Activated naive CD8-positive, alpha-beta T cell (primary cell): Measurements from ENCODE around the gene AMER3.

Experiments used
- H3K27ac Mint-ChIP-seq: one replicate; pipeline ENCODE4 v1.8.0; 2021; ENCODE audit warnings: mixed read lengths
- H3K27me3 Mint-ChIP-seq: one replicate; pipeline ENCODE4 v1.8.0; 2021; ENCODE audit warnings: mixed read lengths
- H3K36me3 Mint-ChIP-seq: one replicate; pipeline ENCODE4 v1.8.0; 2021; ENCODE audit warnings: mixed read lengths
- H3K4me1 Mint-ChIP-seq: one replicate; pipeline ENCODE4 v1.8.0; 2021; ENCODE audit warnings: low read depth, mixed read lengths
- H3K4me3 Mint-ChIP-seq: one replicate; pipeline ENCODE4 v1.8.0; 2021; ENCODE audit warnings: mild to moderate bottlenecking, mixed read lengths
- H3K9me3 Mint-ChIP-seq: one replicate; pipeline ENCODE4 v1.8.0; 2021; ENCODE audit warnings: low read depth, mixed read lengths

Gene AMER3

GRCh38 chr2:130762910-130763385 lies 7.6 kb downstream of the AMER3 start:
- no peaks in the 10 kb centered on the region for H3K36me3 Mint-ChIP-seq
- H3K9me3 Mint-ChIP-seq, result no peaks in the 10 kb centered on the region
- no peaks in the 10 kb centered on the region for H3K4me1 Mint-ChIP-seq
- peaks cover 20% of the 10 kb centered on the region for H3K27me3 Mint-ChIP-seq
- no peak overlapping the region for H3K4me3 Mint-ChIP-seq
- no peak overlapping the region for H3K27ac Mint-ChIP-seq

DNA sequence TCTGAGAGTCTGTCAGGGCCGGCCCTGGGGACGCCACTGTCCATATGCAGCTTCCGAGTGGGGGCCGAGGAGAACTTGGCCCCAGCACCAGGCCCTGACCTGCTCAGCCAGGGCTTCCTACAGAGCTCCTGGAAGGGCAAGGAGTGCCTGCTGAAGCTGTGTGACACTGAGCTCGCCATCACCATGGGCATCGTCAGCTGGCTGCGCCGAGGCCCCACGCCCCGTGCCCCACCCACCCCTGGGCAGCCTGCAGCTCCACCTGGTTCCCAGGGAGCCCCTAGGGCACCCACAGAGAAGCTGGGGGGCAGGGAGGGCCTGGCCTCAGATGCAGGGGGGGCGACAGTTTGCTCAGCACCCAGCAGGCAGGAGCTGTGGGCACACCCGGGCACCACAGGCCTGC lies 8.1 kb downstream of the AMER3 start:
- H3K27ac Mint-ChIP-seq, result no peak overlapping the region
- H3K9me3 Mint-ChIP-seq, result no peaks in the 10 kb centered on the region
- H3K36me3 Mint-ChIP-seq, result no peaks in the 10 kb centered on the region
- peaks cover 18% of the 10 kb centered on the region for H3K27me3 Mint-ChIP-seq
- H3K4me3 Mint-ChIP-seq, result no peak overlapping the region
- H3K4me1 Mint-ChIP-seq, result no peaks in the 10 kb centered on the region

DNA sequence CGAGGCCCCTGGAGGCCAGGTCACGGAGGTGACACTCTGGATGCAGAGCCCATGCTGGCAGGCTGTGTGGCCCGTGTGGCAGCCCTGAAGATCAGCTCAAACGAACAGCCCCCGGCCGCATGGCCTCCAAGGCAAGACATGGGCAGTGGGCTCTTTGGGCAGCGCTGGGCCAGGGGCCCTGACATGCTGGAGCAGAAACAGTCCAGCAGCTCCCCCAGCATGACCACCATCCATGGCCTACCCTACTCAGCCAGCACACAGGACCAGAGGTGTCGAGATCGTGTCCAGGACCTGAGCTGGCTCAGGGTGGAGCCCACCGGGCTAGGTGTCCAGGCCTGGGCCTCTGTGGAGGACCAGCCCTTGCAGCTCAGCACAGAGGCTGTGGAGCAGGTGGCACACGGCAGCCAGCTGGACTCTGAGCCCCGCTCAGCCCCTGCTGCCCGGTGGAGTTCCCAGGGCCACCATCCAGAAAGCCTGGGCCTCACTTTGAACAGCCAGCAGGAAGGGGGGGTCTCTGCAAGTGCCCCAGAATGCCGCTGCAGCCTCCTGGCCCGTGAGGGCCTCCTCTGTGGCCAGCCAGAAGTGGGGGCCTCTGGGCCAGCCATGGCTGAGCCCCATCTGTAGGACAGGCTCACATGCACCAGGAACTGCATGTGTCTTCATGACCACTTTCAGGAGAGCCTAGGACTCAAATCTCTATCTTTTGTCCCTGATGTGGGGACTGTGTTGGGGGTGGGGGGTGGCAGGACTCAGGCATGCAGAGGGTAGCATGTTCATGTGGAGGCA lies 8.9 kb downstream of the AMER3 start:
- Mint-ChIP-seq H3K9me3 (no peaks in the 10 kb centered on the region), H3K27ac (no peak overlapping the region), H3K4me3 (no peak overlapping the region), H3K4me1 (no peaks in the 10 kb centered on the region), H3K27me3 (peaks cover 11% of the 10 kb centered on the region), H3K36me3 (no peaks in the 10 kb centered on the region)

DNA sequence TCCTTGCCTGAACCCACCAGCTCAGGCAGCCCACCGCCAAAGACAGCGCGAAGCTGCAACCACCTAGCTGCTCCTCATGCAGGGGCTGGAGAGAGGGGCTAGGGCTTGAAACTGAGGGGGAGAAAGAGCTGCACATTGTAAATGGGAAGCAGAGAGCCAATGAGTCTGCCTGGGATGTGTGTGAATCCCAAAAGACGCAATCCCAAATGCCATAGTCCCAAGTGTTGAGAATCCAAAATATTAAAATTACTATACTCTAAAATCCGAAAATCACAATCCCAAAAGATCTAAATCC lies 9.4 kb downstream of the AMER3 start:
- peaks cover 12% of the 10 kb centered on the region for H3K27me3 Mint-ChIP-seq
- H3K4me1 Mint-ChIP-seq, result no peaks in the 10 kb centered on the region
- H3K9me3 Mint-ChIP-seq, result no peaks in the 10 kb centered on the region
- H3K4me3 Mint-ChIP-seq, result no peak overlapping the region
- no peak overlapping the region for H3K27ac Mint-ChIP-seq
- H3K36me3 Mint-ChIP-seq, result no peaks in the 10 kb centered on the region

- Mint-ChIP-seq H3K27me3 (peaks cover 12% of the 10 kb centered on the region), H3K27ac (no peak overlapping the region), H3K4me3 (no peak overlapping the region), H3K36me3 (no peaks in the 10 kb centered on the region), H3K9me3 (no peaks in the 10 kb centered on the region), H3K4me1 (no peaks in the 10 kb centered on the region)
Measured at GRCh38 chr2:130765464-130765863, 10.1 kb downstream of the AMER3 start.

- Mint-ChIP-seq H3K4me3 (no peak overlapping the region), H3K9me3 (no peaks in the 10 kb centered on the region), H3K36me3 (no peaks in the 10 kb centered on the region), H3K27me3 (peaks cover 8% of the 10 kb centered on the region), H3K27ac (no peak overlapping the region), H3K4me1 (no peaks in the 10 kb centered on the region)
Measured at GRCh38 chr2:130766037-130766436, 10.7 kb downstream of the AMER3 start.

DNA sequence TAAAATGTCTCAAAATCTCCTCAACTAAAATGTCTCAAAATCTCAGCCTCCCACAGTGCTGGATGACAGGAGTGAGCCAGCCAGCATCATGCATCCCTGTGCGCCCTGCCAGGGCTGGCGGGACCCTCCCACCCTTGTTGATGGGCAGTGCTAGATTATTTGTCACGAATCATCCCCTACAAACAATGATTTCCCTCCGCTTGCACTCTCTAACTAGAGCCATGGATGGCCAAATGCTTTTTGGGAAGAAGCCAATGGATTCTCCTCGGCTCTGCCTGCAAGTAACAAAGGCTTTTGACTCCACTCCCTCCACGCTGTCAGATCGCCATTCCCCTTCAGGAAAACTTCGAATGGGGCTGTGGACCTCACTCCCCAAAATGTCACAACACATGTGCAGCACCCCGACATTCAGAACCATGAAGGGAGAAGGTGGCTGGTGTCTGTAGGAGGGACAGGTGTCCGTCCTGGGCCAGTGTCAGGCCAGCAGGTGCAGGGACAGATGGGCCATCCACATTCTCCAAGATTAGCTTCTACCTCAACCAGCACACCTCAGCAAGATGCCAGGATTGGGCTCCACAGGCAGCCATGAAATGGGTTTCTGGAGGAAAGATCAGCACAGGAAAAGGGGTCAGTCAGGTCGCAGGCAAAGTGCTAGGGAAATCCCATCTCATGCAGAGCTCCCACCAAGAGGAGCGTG lies 11.5 kb downstream of the AMER3 start:
- Mint-ChIP-seq H3K4me1 (no peaks in the 10 kb centered on the region), H3K4me3 (no peak overlapping the region), H3K27ac (no peak overlapping the region), H3K9me3 (no peaks in the 10 kb centered on the region), H3K36me3 (no peaks in the 10 kb centered on the region), H3K27me3 (peaks cover 7% of the 10 kb centered on the region)

- H3K27me3 Mint-ChIP-seq, result peaks cover 9% of the 10 kb centered on the region
- no peaks in the 10 kb centered on the region for H3K36me3 Mint-ChIP-seq
- no peaks in the 10 kb centered on the region for H3K9me3 Mint-ChIP-seq
- no peak overlapping the region for H3K4me3 Mint-ChIP-seq
- H3K4me1 Mint-ChIP-seq, result no peaks in the 10 kb centered on the region
- H3K27ac Mint-ChIP-seq, result no peak overlapping the region
Measured at GRCh38 chr2:130767408-130767775, 12.1 kb downstream of the AMER3 start.

DNA sequence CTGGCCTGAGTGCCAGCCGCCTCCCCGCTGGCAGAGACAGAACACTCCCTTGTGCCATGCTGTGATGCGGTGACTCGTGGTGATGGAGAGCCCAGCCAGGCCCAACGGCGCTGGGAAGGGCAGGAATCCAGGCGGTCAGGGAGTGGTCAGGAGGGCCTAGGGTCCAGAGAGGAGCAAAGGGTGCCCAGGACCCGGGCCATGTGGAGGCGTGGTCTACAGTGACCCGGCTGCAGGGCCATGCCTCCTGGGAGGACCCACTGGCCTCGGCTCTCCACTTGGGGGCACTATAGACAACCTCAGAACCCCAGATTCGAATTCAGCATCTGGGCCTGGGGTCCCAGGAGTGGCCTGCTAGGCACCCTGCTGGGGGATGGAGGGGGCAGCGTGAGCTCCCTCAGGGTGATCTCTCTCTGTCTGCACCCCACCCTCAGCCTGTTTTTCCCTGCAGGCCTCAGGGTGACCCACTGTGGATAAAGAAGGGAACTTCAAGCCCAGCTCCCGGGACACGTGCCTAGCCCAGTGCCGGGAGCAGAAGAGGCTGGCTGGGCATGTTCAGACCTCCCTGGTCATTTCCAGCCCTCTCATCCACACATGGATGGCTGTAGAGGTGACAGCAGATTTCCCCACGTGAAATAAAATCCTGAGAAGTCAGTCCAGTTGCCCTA lies 13.0 kb downstream of the AMER3 start:
- Mint-ChIP-seq H3K27ac (no peak overlapping the region), H3K4me1 (no peaks in the 10 kb centered on the region), H3K9me3 (peaks cover 8% of the 10 kb centered on the region), H3K36me3 (no peaks in the 10 kb centered on the region), H3K4me3 (no peak overlapping the region), H3K27me3 (peaks cover 9% of the 10 kb centered on the region)

DNA sequence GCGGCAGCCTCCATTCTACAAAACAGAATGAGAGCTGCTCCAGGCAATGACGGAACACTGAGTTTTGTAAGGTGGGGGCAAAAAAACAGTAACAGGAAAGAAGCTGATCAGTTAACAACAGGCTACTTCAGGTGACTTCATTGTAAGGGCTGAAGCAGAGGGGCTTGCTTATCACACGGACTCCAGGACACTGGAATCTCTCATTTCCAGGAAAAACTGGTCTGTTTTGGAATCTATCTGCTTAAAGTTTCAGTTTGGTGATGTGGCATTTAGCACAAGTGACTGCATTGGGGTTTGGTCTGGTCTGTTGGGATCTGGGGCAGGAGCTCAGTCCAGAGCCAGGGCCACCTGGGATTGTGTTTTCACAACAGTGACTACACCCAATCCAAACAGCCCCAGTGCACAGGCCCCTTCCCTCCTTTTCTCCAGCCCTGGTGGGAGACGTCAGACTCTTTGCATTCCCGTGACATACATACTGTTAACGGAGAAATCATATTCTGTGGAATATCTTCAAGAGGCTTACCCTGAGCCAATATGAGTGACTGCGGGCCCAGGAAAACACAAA lies 14.1 kb downstream of the AMER3 start:
- no peak overlapping the region for H3K27ac Mint-ChIP-seq
- peaks cover 9% of the 10 kb centered on the region for H3K27me3 Mint-ChIP-seq
- no peaks in the 10 kb centered on the region for H3K4me1 Mint-ChIP-seq
- H3K36me3 Mint-ChIP-seq, result no peaks in the 10 kb centered on the region
- H3K4me3 Mint-ChIP-seq, result no peak overlapping the region
- H3K9me3 Mint-ChIP-seq, result peaks cover 9% of the 10 kb centered on the region

DNA sequence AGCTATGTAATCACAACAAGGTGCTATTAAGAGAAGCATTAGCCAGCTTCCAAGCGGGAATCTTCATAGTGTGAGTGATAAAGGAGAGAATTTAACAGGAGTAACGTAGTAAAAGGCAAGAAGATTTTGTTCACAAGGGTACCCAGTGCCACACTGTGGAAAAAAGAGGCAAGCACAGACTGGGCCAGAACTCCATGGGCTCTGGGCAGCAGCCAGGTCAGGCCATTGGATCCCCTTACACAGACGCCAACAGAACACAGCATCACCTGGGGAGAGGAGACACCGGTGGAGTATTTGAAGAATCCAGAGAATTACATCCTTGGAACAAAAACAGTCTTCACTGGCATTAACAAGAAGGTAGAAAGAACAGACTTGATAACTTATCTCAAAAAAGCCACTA lies 21.2 kb downstream of the AMER3 start:
- peaks cover 10% of the 10 kb centered on the region for H3K27me3 Mint-ChIP-seq
- no peaks in the 10 kb centered on the region for H3K36me3 Mint-ChIP-seq
- H3K4me1 Mint-ChIP-seq, result no peaks in the 10 kb centered on the region

DNA sequence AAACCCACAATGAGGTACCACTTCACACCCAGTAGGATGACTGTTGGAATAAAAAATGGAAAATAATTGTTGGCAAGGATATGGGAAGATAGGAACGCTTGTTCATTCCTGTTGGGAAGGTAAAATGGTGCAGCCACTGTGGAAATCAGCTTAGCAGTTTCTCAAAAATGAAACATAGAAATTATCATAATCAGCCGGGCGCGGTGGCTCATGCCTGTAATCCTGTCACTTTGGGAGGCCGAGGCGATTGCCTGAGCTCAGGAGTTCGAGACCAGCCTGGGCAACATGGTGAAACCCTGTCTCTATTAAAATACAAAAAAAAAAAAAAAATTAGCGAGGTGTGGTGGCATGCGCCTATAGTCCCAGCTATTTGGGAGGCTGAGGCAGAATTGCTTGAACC lies 23.4 kb downstream of the AMER3 start:
- Mint-ChIP-seq H3K4me3 (no peak overlapping the region), H3K9me3 (no peaks in the 10 kb centered on the region), H3K36me3 (no peaks in the 10 kb centered on the region), H3K27ac (no peak overlapping the region), H3K27me3 (peaks cover 8% of the 10 kb centered on the region), H3K4me1 (no peaks in the 10 kb centered on the region)

More for the DNA sequence above, 21.2 kb downstream of the AMER3 start:
- peaks cover 9% of the 10 kb centered on the region for H3K9me3 Mint-ChIP-seq
- H3K4me3 Mint-ChIP-seq, result no peak overlapping the region
- no peak overlapping the region for H3K27ac Mint-ChIP-seq

- no peak overlapping the region for H3K27ac Mint-ChIP-seq
- no peak overlapping the region for H3K4me3 Mint-ChIP-seq
Measured at GRCh38 chr2:130785466-130786055, 30.2 kb downstream of the AMER3 start.

DNA sequence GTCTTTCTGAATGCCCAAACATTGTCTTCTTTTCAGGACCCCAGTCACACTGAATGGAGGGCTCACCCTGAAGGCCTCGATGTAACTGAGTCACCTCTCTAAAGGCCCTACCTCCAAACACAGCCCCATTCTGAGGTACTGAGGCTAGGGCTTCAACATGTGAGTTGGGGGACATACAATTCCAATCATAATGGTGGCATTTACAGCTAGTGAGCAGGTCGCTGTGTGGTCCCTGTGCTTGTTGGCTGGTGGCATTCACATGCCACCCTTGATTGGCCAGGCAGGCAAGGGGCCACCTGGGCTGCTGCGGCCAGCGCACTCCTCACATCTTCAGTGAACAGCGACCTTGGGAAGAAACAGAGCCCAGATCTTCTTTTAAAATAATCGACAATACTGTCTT lies 30.7 kb downstream of the AMER3 start:
- no peak overlapping the region for H3K4me3 Mint-ChIP-seq
- no peak overlapping the region for H3K27ac Mint-ChIP-seq
- H3K9me3 Mint-ChIP-seq, result no peaks in the 10 kb centered on the region
- H3K36me3 Mint-ChIP-seq, result no peaks in the 10 kb centered on the region
- no peaks in the 10 kb centered on the region for H3K4me1 Mint-ChIP-seq
- H3K27me3 Mint-ChIP-seq, result peaks cover 2% of the 10 kb centered on the region

More at GRCh38 chr2:130785466-130786055, 30.2 kb downstream of the AMER3 start:
- Mint-ChIP-seq H3K4me1 (no peaks in the 10 kb centered on the region), H3K36me3 (no peaks in the 10 kb centered on the region), H3K27me3 (peaks cover 2% of the 10 kb centered on the region), H3K9me3 (no peaks in the 10 kb centered on the region)

DNA sequence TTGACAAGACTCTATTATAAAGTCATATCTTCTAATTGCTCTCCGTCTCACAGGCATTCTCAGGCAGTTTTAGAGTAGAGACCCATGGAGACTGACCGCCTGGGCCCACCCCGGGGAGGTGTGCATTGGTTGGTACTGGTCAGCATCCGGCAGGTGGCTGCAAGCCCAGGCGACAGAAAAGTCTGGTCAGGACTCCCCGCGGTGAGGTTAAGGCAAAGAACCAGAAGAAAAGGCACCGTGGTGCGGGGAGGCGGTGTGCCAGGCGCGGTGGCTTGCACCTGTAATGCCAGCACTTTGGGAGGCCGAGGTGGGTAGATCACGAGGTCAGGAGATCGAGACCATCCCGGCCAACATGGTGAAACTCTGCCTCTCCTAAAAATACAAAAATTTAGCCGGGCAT lies 32.5 kb downstream of the AMER3 start:
- no peak overlapping the region for H3K27ac Mint-ChIP-seq

More for the DNA sequence above, 32.5 kb downstream of the AMER3 start:
- Mint-ChIP-seq H3K36me3 (no peaks in the 10 kb centered on the region), H3K4me3 (no peak overlapping the region), H3K9me3 (no peaks in the 10 kb centered on the region), H3K4me1 (no peaks in the 10 kb centered on the region), H3K27me3 (peaks cover 2% of the 10 kb centered on the region)
